ENCODE measurements around the gene FAM98C. TPM values are rescaled to one million over a fixed set of nuclear protein-coding genes. Genes with fewer than 3 reads are reported as not detected.

Gene FAM98C
- total and polyA plus RNA-seq, 2 of the 13 experiments (the other 11 are each of a cell fraction or from before 2014, with no cell fraction given), result 10.0 to 11.5 TPM

- WGBS (ENCODE audit: low lambda C conversion rate), result 39% methylated on average over 12 of the region's 14 CpGs
- Histone ChIP-seq H3K4me2 (ENCODE audit: low read depth, low read length) (no peak overlapping the region), H3K79me2 (ENCODE audit: insufficient read depth, low read length) (no peaks in the 10 kb centered on the region), H3K9ac (ENCODE audit: insufficient read depth, low read depth, low read length) (no peak overlapping the region), H3K36me3 (replicated peaks in 1 of 2; ENCODE audit: control insufficient read depth in 1 of 2, insufficient read depth in 2 of 2, low read length in 2 of 2) (no peaks in the 10 kb centered on the region), H3K4me3 (replicated peaks in 1 of 3; ENCODE audit: insufficient read depth in 1 of 3, low read depth in 2 of 3, low read length in 3 of 3) (no peak overlapping the region), H3K27ac (ENCODE audit: extremely low read length, insufficient read depth, low read length) (no peak overlapping the region), H3K9me3 (ENCODE audit: low read length) (no peaks in the 10 kb centered on the region), H3K27me3 (ENCODE audit: control insufficient read depth in 1 of 2, insufficient read depth in 2 of 2, low read length in 2 of 2) (peaks cover 4 to 9% of the 10 kb centered on the region in 2 experiments; a peak in 3 of 5 replicates), H4K20me1 (ENCODE audit: insufficient read depth, low read length) (no peaks in the 10 kb centered on the region), H2AFZ (ENCODE audit: low read length) (no peak overlapping the region), H3K4me1 (ENCODE audit: insufficient read depth, low read length) (peaks cover 5% of the 10 kb centered on the region; the same call in 1 of the 2 replicates)
- TF ChIP-seq ASH2L (IDR thresholded peaks at IDR 0.05; ENCODE audit: insufficient read length, low read depth, low read length) (no peak), ZSCAN9 (CRISPR knock-in tag; IDR thresholded peaks at IDR 0.05; ENCODE audit: borderline replicate concordance) (no peak)
- POLR2A ChIA-PET, result interaction anchor here (1.1 kb wide), 1 partner anchor 66 kb away, joined by 3 read pairs; the partner anchor contains the start of gene PSMD8
- CTCF ChIA-PET (ENCODE audit: low intra/inter-chr PET ratio, low total read pairs), result no interaction called here
- in situ Hi-C loops (cut with HindIII; ENCODE audit: extremely low pct_ligation_motif_present, low pct_unique_long_range_greater_than_20kb) (no loop called here), intact Hi-C loops (cut with micrococcal nuclease; ENCODE audit: unreplicated experiment) (no loop called here)
- FAIRE-seq, result no peak
- DNase-seq (ENCODE audit: low spot score), result no peak
- BruUV-seq (replicated peaks), result no TSS peak
- ATAC-seq, result no peak
These were observed 37.7 kb downstream of the FAM98C start for GRCh38 chr19:38440592-38440991.

- peak; percentile 37; the same call in 1 of the 2 replicates for TF ChIP-seq NR2F6 (IDR thresholded peaks at IDR 0.05)
- peak; percentile 62; the same call in 1 of the 2 replicates for TF ChIP-seq NR2F6 (CRISPR knock-in tag; IDR thresholded peaks at IDR 0.05)
- TF ChIP-seq ZSCAN22 (CRISPR knock-in tag; IDR thresholded peaks at IDR 0.05), result peak; percentile 93
- TF ChIP-seq RORA (CRISPR knock-in tag; IDR thresholded peaks at IDR 0.05), result no peak
- TF ChIP-seq GPBP1L1 (CRISPR knock-in tag; IDR thresholded peaks at IDR 0.05), result no peak
- TF ChIP-seq STAG1 (CRISPR knock-in tag; IDR thresholded peaks at IDR 0.05), result peak; percentile 37; the same call in 1 of the 2 replicates
- TF ChIP-seq SMC3 (IDR thresholded peaks at IDR 0.05; ENCODE audit: low read length), result peak; percentile 21; the same call in 1 of the 2 replicates
- TF ChIP-seq ZNF281 (CRISPR knock-in tag; IDR thresholded peaks at IDR 0.05; ENCODE audit: borderline replicate concordance), result no peak
- no peak for TF ChIP-seq ZNF446 (CRISPR knock-in tag; IDR thresholded peaks at IDR 0.05)
- TF ChIP-seq CTCF (CRISPR knock-in tag; IDR thresholded peaks at IDR 0.05), result peak; percentile 45
- Histone ChIP-seq H4K20me1 (ENCODE audit: insufficient read depth, low read length) (no peaks in the 10 kb centered on the region), H2AFZ (ENCODE audit: low read length) (no peak overlapping the region), H3K4me2 (ENCODE audit: low read depth, low read length) (no peak overlapping the region), H3K4me3 (replicated peaks in 1 of 3; ENCODE audit: insufficient read depth in 1 of 3, low read depth in 2 of 3, low read length in 3 of 3) (no peak overlapping the region), H3K27ac (ENCODE audit: extremely low read length, insufficient read depth, low read length) (no peak overlapping the region), H3K9ac (ENCODE audit: insufficient read depth, low read depth, low read length) (no peak overlapping the region), H3K36me3 (replicated peaks in 1 of 2; ENCODE audit: control insufficient read depth in 1 of 2, insufficient read depth in 2 of 2, low read length in 2 of 2) (no peaks in the 10 kb centered on the region), H3K9me3 (ENCODE audit: low read length) (no peaks in the 10 kb centered on the region), H3K79me2 (ENCODE audit: insufficient read depth, low read length) (no peaks in the 10 kb centered on the region), H3K4me1 (ENCODE audit: insufficient read depth, low read length) (peaks cover 5% of the 10 kb centered on the region; the same call in 1 of the 2 replicates), H3K27me3 (ENCODE audit: control insufficient read depth in 1 of 2, insufficient read depth in 2 of 2, low read length in 2 of 2) (peaks cover 4 to 14% of the 10 kb centered on the region in 2 experiments; a peak in 4 of 5 replicates)
- BruUV-seq (replicated peaks), result no TSS peak
- in situ Hi-C loops (cut with HindIII; ENCODE audit: extremely low pct_ligation_motif_present, low pct_unique_long_range_greater_than_20kb), result no loop called here
- peak; percentile 77 for ATAC-seq
- DNase-seq (ENCODE audit: low spot score), result peak; percentile 16
- WGBS (ENCODE audit: low lambda C conversion rate), result 16% methylated on average over 7 of the region's 7 CpGs
- ChIA-PET POLR2A (no interaction called here), CTCF (ENCODE audit: low intra/inter-chr PET ratio, low total read pairs) (interaction anchor here (0.8 kb wide), 1 partner anchor 39 kb away, joined by 4 read pairs; the partner anchor contains the start of gene FAM98C)
- no peak for FAIRE-seq
- intact Hi-C loops (cut with micrococcal nuclease; ENCODE audit: unreplicated experiment), result no loop called here
These were observed 38.9 kb downstream of the FAM98C start for GRCh38 chr19:38441657-38442348.
